ENCODE results near the gene GID8.

Gene GID8

DNA sequence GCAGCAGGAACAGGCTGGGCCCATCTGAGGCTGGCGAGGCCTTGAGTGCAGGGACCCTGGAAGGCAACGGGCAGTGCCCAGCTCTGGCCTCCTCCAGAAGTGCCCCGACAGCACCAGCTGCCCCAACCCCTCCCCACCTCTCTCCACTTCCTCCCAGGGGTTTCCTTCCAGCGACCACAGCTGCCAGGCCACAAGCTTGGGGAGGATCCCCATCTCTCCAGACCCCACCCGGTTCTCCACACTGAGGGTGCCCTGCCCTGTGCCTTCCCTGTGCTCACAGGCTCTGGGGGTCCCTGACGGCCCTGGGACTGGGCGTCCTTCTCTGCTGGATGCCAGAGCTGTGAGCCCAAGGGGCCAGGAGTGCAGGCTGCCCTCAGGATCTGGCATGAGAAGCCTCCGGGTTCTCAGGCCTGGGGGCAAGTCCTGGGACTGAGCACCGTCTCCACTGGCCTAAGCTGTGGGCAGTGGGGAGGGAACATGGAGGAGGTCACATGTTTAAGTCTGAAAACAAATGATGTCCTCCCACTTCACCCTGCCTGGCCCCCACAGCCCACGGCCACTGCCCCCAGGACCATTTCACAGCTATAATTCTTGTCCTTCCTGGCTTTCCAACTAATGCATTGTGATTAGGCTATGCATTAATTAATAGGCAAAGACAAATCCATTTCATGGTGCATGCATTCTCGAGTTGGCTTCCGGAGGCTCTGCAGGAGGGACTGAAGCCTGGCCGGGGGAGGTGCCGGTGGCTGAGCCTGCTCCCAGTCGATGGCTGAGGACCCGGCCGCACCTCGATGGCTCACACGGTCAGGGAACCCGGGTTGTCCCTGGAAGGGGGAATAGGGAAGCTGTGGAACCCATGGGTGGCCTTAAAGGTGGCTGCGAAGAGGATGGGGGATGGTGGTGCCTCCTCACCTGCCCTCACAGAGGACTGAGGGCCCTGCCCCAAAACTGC lies 44.5 kb downstream of the GID8 start:
- no peak overlapping the region for H3K4me3 ChIP-seq (ENCODE audit: low read depth, low read length)

GRCh38 chr20:62983210-62983609 lies 45.3 kb downstream of the GID8 start:
- H3K4me3 ChIP-seq (ENCODE audit: low read depth, low read length) = no peak overlapping the region

GRCh38 chr20:62984666-62985443 lies 46.9 kb downstream of the GID8 start:
- no peak overlapping the region for H3K4me3 ChIP-seq (ENCODE audit: low read depth, low read length)

DNA sequence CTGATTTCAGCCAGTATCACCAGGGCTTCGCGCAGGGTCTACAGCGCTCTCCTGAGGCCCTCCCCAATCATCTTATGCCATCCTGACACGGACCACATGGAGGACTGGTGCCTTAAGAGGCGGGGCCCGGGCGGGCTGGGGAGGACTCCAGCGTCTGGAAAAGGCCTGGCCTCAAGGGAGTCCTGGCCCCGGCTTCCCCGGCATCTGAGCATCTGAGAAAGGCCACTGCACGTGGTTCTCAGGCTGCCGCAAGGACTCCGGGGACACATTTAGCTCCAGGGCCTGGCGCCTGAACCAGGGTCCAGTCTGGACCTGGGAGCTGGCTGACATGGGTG lies 47.5 kb downstream of the GID8 start:
- no peak overlapping the region for H3K4me3 ChIP-seq (ENCODE audit: low read depth, low read length)

- no peak overlapping the region for H3K4me3 ChIP-seq (ENCODE audit: low read depth, low read length)
Observed at GRCh38 chr20:62986257-62986800, 48.4 kb downstream of the GID8 start.

- H3K4me3 ChIP-seq (ENCODE audit: low read depth, low read length) = no peak overlapping the region
Observed at GRCh38 chr20:62987114-62987513, 49.2 kb downstream of the GID8 start.

DNA sequence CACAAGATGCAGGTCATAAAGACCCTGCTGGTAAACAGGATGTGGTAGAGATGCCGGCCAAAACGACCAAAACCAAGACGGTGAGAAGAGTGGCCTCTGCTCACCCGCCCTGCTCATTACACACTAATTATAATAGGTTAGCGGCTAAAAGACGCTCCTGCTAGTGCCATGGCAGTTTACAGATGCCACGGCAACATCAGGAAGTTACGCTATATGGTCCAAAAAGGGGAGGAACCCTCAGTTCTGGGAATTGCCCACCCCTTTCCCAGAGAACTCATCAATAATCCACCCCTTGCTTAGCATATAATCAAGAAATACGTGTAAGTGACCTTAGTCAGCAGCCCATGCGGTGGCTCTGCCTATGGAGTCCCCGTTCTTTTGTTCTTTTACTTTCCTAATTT lies 51.3 kb downstream of the GID8 start:
- no peak overlapping the region for H3K4me3 ChIP-seq (ENCODE audit: low read depth, low read length)

DNA sequence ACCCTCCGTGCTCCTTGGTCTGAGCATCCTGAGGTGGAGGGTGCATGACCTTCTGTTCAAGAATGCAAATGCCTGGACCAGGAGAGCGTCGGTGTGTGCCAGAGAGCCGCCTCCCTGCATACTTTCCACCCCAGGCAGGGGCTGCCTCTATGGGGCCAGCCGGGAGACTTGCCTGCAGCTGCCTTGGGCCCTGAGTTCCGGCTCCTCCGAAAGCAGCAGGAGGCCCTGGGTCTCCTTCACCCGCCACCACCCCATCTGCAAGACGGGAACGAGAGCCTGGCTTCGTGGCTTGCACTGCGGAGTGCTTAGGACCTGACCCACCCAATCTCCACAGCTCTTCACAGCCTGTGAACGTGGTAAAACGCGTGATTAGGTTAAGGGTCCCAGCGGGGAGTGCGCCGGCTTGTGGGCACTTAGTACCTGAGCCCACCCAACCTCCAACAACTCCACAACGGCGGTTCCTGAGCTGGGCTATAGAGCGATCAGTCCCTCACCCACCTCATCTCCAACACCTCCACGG lies 52.4 kb downstream of the GID8 start:
- no peak overlapping the region for H3K4me3 ChIP-seq (ENCODE audit: low read depth, low read length)

DNA sequence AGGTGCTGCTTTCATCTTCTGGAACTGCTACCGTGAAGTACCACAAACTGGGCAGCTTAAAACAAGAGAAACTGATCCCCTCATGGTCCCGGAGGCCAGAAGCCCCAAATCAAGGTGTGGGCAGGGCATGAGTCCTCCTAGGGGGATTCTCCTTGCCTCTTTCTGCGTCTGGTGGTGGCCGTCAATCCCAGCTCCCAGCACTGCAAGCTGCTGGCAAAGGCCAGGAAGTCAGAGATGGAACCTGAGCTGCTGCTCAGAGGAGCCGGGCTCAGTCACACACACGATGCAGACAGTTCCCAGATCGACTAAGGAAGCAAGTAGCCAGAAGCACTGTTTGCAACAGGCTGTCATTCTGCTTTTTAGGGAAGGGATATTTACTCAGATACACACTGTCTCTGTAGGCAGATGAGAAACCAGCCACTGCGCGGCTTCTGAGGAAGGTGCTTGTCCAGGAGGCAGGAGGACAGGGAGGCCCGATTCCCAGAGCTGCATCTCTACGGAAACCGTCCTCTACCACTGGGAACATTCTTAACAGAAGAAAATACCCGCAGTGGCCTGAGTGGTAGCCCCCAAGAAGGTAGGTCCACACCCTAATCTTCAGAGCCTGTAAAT lies 53.4 kb downstream of the GID8 start:
- H3K4me3 ChIP-seq (ENCODE audit: low read depth, low read length) = no peak overlapping the region

- H3K4me3 ChIP-seq (ENCODE audit: low read depth, low read length) = no peak overlapping the region
Observed at GRCh38 chr20:62991863-62992262, 53.9 kb downstream of the GID8 start.

GRCh38 chr20:62993856-62994494 lies 56.0 kb downstream of the GID8 start:
- no peak overlapping the region for H3K4me3 ChIP-seq (ENCODE audit: low read depth, low read length)

DNA sequence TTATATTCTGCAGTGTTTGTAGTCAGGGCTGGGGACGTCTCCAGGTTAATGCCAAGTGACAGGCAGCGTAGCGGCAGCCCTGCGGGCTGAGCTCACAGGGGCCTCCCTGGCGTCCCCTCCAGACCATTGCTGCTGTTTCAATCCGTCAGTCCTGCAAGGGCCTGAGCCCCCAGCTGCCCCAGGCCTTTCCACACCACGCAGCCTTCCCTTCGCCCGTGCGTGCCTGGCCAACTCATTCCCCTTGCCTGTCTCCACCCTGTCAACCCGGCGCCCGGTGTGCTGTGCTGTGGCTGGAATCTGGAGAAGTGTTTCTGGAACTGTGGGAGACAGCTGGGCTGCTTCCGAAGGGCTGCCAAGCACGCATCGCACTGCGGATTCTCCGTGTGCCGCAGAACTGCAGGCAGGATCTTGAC lies 56.9 kb downstream of the GID8 start:
- H3K4me3 ChIP-seq (ENCODE audit: low read depth, low read length) = no peak overlapping the region

GRCh38 chr20:62995481-62995880 lies 57.5 kb downstream of the GID8 start:
- H3K4me3 ChIP-seq (ENCODE audit: low read depth, low read length) = no peak overlapping the region

DNA sequence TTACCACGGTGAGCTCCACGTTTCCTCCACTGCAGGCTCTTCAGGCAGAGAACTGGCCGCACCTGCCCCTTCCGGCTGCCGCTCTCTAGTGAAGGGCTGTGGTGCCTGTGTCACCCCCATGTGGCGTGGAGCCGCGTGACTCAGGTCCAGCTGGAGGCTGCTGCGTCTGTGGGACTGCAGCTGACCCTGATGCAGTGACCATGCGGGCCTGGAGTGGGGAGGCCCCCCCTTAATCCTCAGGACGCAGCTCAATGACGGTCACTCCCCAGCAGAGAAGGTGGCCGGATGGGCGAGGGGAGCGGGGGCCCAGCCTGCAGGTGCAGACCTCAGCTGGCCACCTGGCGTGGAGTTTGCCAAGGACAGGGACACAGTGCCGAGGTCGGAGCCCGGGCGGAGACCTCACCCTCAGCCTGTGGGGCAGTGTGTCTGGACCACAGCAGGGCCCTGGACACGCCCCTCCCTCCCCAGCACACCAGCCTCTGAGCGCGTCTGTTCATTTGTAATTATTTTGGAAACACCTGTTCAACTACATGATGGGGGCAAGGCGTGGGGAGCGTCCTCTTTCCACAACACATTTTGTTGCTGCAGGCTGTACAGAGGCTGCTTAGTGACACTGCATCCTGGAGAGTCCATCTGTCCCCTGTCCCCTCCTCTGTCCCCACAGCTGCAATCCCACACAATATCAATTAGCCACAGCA lies 58.1 kb downstream of the GID8 start:
- H3K4me3 ChIP-seq (ENCODE audit: low read depth, low read length) = no peak overlapping the region

DNA sequence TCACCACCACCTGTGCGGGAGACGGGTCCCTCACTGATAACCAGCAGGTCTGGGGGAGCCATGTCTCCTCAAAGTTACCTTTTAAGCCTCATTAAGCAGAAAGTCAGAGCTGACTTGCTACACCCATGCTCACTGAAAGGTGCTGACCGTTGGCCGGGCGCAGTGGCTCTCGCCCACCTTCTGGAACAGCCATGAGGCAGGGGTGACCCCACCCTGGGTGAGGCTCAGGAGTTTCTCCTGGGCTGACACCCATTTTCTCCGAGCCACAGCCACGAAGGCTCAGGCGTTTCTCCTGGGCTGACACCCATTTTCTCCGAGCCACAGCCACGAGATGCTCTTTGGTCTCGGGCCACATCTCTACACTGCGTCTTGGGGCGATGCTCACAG lies 58.6 kb downstream of the GID8 start:
- no peak overlapping the region for H3K4me3 ChIP-seq (ENCODE audit: low read depth, low read length)

- no peak overlapping the region for H3K4me3 ChIP-seq (ENCODE audit: low read depth, low read length)
Observed at GRCh38 chr20:62997417-62998035, 59.6 kb downstream of the GID8 start.

Data from iPS-11a (cell line).